Gastroesophageal sphincter (tissue), 3 donors: ENCODE data around the gene KCNK4.

ENCODE experiments used
- CTCF ChIP-seq, 4 experiments: fragments of 200-600 bp in 2 of 4; fragments of 450-650 bp in 2 of 4; sonication (generic) in 1 of 4; IDR thresholded peaks; one replicate each; pipeline ENCODE4 v1.5.1; 2017 to 2019; ENCODE audit warnings: antibody characterized with exemption in 4 of 4, mild to moderate bottlenecking in 2 of 4, moderate library complexity in 2 of 4
- POLR2A ChIP-seq, 2 donors: fragments of 450-650 bp; IDR thresholded peaks; one replicate each; pipeline ENCODE4 v1.6.1; 2017; ENCODE audit warnings: antibody characterized with exemption in 2 of 2, mild to moderate bottlenecking in 2 of 2, moderate library complexity in 1 of 2

- TF ChIP-seq POLR2A (IDR thresholded peaks at IDR 0.05) (no peak), CTCF (IDR thresholded peaks at IDR 0.05) (no peak)
These were observed 29.9 kb downstream of the KCNK4 start for GRCh38 chr11:64321026-64321425.
